GM18511 (cell line): Measurements from ENCODE around the gene PDZD2.

ENCODE experiments used
- ATAC-seq: cut with Tn5 transposase; IDR thresholded peaks from one replicate; pipeline ENCODE4 v1.9.1; 2021; ENCODE audit warnings: mild to moderate bottlenecking, moderate library complexity; ENCODE audit not compliant: unreplicated experiment

The PDZD2 gene

DNA sequence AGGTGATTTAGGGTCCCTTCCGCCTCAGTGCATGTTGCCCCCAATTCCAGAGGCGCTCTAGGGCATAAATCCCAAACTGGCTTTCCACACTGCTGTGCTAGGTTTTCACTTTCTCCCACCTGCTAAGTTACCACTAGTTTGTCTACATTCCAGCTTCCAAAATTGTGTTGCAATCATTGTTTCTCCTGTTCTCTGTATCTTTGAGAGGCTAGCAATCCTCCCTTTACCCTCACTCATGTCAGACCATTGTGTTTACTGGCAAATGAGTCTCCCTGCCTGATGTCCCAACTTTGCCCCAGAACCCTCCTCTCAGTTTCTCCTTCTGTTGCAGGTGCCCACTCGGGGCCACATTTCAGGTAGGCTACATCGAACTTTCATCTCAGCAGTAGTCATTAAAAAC, 221.3 kb downstream of the PDZD2 start:
- ATAC-seq, result no peak

- no peak for ATAC-seq
Measured at GRCh38 chr5:31860726-31861433, 221.9 kb downstream of the PDZD2 start.

- ATAC-seq, result no peak
Measured at GRCh38 chr5:31861601-31862000, 222.7 kb downstream of the PDZD2 start.

DNA sequence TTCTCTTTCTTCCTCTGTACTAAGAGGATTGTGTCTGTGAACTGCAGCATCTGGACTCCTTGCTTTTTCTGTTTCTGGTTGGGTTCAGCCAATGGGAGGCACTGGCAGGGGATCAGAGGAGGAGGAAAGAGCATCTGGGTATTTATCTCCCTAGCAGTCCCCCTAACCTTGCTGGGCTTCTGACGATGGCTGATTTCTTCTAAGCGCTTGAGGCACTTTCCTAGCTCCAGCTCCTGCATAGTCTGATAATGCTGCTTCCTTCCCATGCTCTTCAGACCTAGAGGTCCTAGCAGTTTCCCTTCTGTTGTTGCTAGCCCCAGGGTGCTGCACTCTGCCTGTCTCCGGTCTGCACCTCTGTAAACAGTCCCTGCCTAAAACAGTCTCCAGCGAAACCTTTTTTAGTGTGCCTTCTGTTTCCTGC, 225.1 kb downstream of the PDZD2 start:
- no peak for ATAC-seq

DNA sequence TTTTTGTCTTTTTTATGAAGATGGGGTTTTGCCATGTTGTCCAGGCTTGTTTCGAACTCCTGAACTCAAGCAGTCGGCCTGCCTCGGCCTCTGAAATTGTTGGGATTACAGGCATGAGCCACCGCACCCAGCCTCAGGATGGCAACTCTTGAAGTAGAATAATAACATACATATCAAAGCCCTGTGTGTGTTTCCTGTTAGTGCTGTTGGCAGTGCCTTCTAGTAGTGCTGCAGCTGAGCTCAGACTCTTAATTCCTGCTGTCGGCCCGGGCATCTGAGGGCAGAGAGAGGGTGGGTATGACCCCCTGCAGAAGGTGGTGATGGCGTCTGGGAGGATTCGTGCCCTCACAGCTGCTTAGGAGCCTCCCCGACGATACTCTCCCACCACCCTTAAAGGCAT, 227.2 kb downstream of the PDZD2 start:
- no peak for ATAC-seq

- no peak for ATAC-seq
Measured at GRCh38 chr5:31867219-31867618, 228.3 kb downstream of the PDZD2 start.

- no peak for ATAC-seq
Measured at GRCh38 chr5:31880449-31880848, 241.5 kb downstream of the PDZD2 start.

DNA sequence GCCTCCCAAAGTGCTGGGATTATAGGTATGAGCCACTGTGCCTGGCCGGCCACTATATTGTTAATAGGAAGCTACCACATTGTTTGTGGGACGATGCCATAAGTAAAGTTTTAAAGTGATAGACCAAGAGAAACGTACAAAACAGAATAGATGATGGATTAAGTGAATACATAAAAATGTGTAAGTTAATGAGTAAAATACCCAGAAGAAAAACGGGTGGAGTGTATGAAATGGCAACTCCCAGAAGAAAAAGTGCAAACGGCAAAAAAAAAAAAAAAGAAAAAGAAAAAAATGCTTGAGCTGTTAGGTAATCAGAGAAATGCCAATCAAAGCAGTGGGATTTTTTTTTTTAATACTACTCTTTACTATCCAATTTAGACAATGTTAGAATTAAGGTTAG, 246.0 kb downstream of the PDZD2 start:
- ATAC-seq, result no peak

DNA sequence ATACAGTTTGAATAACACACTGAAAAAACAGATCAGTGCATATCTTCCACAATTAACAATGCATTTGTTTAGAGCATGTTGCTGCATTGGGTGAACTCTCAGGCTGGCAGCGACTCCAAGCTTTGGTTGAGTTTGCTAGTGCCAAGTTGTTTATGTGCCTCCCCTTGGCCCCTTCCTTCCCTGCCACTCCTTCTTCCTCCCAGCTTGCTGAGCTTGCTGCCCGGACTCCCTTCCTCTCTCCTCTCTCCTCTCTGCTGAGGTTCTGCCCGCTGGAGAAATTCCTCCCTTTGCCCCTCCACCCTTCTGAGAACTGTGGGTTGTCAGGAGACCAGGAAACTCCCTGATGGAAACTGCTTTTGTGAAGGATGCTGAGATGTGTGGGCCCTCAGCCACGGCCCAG, 247.3 kb downstream of the PDZD2 start:
- ATAC-seq, result no peak

GRCh38 chr5:31887556-31887955, 248.6 kb downstream of the PDZD2 start:
- ATAC-seq, result no peak

DNA sequence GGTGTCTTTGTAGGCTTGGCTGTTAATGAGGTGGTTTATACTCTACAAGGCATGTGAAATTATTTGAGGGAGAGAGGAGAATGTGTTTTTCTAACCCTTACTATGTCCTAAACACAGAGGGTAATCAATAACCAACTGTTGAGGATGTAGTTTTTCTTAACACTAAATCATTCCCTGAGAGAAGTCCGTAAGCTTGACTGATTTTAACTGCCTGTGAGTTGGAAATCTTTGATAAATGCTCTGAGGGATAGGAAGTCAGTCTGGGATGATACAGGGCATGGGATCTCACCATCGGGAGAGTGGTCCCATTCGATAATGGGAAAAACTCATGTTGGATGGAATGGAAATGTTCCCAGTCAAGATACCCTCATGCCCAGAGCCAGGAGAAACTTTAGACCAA, 249.6 kb downstream of the PDZD2 start:
- ATAC-seq, result no peak

DNA sequence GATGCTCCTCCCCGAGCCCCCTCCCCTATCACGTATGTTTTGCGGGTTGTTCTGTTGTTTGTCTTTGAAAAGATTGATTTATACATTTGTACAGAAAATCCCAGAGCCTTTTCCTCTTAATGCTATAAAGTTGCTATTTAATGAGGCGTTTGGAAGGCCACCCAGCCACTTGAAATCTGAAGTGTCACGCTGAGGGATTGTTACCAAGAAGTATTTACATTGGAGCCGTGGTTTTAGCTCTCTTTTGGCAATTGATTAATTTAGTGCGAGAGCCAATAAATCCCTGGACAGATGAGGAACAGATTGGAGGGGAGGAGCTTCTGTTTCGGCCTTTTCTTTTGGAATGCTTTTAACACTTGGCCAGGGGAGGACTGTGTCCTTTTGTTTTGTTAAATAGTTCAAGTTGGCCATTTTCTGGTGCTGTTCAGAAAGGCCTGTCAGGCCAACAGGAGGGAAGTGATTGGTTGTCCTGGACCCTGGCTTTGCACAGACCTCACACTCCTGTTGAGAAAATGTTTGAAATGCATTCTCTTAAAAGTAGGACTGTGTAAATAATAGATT, 250.2 kb downstream of the PDZD2 start:
- ATAC-seq, result no peak

DNA sequence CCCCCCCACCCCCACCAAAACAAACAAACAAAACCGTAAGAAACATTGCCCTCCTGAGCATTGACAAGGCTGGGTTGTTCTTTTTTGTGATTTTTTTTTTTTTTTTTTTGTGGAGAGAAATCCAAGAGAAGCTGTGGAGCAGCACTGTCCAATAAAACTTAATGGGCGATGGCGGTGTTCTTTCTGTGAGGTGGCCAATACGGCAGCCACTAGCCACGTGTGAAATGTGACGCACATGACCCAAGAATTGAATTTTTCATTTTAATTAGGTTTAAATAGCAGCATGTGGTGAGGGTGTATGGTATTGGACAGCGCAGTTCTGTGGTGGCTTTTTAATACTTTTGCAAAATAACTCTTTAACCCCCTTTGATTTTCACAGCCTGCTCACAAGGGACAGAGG, 251.1 kb downstream of the PDZD2 start:
- ATAC-seq, result no peak

GRCh38 chr5:31894141-31894540, 255.2 kb downstream of the PDZD2 start:
- ATAC-seq, result no peak

- no peak for ATAC-seq
Measured at GRCh38 chr5:31895199-31895820, 256.4 kb downstream of the PDZD2 start.

DNA sequence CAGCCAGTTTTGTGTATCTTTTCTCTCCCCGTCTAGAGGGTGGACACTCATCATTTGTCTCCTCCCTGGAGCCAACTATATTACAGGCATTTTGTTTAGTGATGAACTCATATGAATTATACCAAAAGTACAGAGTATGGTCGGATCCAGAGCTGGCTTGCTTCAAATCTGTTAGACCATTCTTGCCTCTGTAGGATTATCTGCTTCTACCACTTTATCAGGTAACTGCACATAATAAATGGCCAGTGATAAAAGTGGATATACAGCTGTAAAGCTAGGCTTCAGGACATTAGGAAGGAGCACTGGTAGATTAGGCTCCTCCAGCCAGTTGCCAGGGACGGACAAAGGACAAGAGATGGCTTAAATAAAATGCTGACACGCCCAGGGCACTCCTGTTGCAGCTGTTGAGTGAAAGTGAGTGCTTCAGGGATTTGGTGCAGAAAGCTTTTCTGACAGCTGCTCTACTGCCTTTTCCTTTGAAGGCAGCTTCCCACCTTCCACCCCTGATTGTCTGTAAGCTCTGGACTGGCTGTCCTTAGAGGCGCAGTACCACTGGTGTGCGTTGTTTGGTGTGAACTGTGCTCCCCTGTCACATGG, 259.2 kb downstream of the PDZD2 start:
- ATAC-seq, result no peak

DNA sequence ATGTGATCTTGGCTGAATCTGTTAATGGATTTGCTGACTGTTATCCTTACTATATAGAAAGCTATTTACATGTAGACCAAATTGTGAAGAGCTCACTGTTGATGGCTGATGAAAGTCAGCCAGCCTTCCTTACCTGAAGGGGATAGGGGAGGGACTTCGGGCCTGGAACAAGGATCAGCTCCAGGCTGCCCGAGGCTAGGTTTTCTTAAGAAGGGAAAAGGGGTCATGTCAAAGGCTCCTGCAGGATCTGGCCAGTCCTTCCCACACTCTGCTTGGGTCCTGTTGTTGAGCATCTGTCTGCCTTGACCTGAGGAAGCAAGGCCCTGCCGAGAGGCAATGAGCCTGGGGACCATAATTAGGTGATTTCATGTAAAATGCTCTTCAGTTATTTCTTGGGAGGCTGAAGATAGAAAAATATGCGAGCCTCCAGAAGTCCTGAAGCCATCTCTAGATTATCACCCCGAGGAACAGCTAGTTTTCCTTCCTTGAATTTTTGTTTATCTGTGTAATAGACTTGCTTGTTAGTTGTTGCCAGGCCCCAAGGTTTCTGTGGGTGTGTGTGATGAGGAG, 261.4 kb downstream of the PDZD2 start:
- no peak for ATAC-seq

DNA sequence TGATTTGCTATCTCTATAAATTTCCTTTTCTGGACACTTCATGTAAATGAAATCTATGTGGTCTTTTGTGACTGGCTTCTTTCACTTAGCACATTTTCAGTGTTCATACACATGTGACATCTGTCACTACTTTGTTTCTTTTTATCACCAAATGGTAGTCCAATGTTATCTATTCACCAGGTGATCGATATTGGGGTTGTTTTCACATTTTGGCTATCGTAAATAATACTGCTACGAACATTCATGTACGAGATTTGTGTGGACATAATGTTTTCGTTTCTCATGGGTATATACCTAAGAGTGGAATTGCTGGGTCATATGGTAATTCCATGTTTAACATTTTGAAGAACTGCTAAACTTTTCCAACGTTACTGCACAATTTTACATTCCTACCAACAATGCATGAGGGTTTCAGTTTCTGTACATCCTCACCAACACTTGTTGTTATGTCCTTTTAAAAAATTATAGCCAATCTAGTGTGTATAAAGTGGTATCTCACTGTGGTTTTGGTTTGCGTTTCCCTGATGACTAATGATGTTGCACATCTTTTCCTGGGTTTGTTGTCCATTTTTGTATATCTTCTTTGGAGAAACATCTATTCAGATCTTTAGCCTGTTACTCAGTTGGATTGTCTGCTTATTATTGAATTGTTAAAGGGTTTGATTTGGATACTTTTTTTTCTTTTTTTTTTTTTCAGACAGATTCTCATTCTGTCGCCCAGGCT, 263.0 kb downstream of the PDZD2 start:
- no peak for ATAC-seq

DNA sequence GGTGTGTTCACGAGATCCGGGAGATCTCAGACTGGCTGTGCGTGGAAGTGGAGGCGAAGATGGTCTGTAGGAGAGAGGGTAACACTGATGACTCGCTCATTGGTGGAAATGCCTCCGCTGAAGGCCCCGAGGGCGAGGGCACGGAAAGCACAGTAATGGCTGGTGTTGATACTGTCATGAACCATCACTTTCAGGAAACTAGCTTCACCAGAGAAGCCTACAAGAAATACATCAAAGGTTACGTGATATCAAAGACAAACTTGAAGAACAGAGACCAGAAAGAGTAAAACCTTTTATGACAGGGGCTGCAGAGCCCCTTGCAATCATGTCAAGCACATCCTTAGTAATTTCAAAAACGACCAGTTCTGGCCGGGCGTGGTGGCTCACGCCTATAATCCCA, 269.5 kb downstream of the PDZD2 start:
- no peak for ATAC-seq

- ATAC-seq, result no peak
Measured at GRCh38 chr5:31909073-31909472, 270.1 kb downstream of the PDZD2 start.
